ENCODE measurements around the gene RHEBL1. TPM values are rescaled to one million over a fixed set of nuclear protein-coding genes. Genes with fewer than 3 reads are reported as not detected.
A peak's percentile ranks its signal among the peaks of the same experiment; 100 is the strongest.
"Not testable (repeated sequence)": the region's sequence is repeated elsewhere in the genome, so short reads cannot be mapped to it uniquely, and the experiment has no call there.

The RHEBL1 gene
- total RNA-seq, 1 donor from 2014 or later, result 0.48 TPM

- ATAC-seq (ENCODE audit: poor library complexity), result no peak
- intact Hi-C loops (cut with DNase I), result no loop called here
Observed at GRCh38 chr12:49091836-49092085, 22.0 kb upstream of the RHEBL1 start.

GRCh38 chr12:49091056-49091835 lies 21.5 kb upstream of the RHEBL1 start:
- no peak for ATAC-seq (ENCODE audit: poor library complexity)
- DNase-seq, result no peak
- intact Hi-C loops (cut with DNase I), result no loop called here

More at GRCh38 chr12:49091836-49092085, 22.0 kb upstream of the RHEBL1 start:
- no peak for DNase-seq

DNA sequence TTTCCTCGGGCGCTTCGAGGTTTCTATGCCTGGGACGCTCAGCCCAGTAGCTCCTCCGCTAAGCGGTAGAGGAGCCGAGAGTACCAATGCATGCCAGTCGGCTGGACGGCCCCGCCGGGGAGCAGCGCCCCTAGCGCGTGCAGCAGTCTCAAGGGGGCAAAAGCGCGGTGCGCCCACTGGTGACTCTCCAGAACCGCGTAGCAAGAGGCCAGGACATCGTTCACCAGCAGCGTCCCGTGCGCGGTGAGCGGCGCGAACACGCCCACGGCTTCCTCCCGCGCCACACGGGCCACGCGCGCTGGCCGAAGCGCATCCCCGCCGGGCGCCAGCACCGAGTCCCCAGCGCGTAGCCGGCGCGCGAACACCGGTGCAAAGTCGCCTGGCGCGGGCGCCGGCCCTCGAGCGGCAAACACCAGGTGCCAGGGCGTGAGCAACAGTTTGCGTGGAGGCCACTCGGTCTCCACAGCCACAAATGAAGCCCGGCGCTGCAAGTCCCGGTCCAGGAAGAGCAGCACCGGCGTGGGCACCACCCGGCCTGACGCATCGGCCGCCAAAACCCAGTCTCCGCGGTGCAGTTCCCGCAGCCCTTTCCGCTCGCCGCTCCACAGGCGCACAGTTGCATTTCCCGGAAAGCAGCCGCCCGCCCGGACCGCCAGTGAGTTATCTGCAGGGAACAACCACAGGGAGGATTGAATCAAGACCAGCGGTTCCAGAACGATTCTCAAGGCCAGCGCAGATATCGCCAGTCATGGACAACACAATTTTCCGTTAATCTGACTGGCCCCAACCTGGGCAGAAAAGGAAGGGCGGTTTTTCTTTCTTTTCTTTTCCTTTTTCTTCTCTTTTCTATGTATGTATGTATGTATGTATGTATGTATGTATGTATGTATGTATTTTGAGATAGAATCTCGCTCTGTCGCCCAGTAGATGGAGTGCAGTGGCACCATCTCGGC lies 20.3 kb upstream of the RHEBL1 start:
- DNase-seq, result peak; percentile 62
- intact Hi-C loops (cut with DNase I), result loop anchor here (5.0 kb wide), 2 partner anchors 32 to 147 kb away; no protein-coding TSS in a partner anchor
- ATAC-seq (ENCODE audit: poor library complexity), result no peak

DNA sequence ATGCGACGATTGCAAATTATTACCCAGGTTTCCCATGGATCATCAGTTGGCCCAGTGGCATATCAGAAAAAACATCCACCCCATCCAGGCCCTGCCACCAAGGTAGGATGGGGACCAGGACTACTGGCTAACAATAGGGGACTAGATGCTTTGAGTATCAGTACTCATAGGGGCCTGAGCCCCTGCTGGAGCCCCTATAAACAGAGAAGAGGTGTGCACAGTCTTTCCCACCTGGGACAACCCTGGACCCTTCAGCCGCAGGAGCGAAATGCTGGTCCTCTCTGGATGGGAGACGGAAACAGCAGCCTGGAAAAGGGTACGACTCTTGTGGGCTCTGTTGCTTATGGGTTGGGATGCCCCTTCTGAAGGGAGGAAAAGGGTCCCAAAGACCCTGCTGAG lies 19.2 kb upstream of the RHEBL1 start:
- intact Hi-C loops (cut with DNase I), result loop anchor here (5.0 kb wide), 2 partner anchors 33 to 148 kb away; no protein-coding TSS in a partner anchor
- no peak for DNase-seq
- ATAC-seq (ENCODE audit: poor library complexity), result no peak

DNA sequence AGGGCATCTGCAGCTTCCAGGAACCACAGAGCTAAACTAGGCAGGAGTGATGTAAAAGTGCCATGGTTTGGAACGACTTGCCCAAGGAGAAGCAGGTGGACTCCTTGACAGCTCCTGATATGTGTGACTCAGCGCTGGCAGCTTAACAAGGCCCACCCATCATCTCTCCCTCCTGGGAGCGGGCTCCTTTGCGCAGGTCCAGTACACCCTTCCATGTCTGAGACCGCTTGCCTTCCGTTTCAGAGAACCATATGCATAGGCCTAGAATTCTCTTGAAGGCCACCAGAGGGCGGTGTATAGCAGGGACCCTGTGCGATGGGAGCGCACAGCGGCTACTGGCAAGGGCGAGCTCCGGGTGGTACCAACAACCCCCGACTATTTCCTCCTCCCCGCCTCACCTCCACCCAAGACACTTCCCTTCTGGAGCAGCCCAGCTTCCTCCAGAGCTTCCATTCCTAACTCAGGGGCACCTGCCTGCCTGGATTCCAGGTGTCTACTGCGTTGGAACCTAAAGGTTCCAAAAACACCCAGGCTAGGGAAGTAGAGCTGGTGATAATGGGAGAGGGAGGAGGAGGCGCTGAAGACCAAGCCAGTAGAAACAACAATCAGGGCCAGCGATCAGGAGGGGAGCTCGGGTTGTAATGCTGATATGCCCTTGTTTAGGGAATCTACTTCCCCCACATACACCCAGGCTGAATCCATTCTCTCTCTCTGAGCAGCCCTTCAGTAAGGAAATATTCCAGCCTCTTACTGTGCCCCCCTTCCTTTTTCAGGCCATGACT lies 18.6 kb upstream of the RHEBL1 start:
- ATAC-seq (ENCODE audit: poor library complexity) (peak; percentile 95), DNase-seq (peak; percentile 66)
- intact Hi-C loops (cut with DNase I), result loop anchor here (5.0 kb wide), 2 partner anchors 34 to 149 kb away; no protein-coding TSS in a partner anchor

DNA sequence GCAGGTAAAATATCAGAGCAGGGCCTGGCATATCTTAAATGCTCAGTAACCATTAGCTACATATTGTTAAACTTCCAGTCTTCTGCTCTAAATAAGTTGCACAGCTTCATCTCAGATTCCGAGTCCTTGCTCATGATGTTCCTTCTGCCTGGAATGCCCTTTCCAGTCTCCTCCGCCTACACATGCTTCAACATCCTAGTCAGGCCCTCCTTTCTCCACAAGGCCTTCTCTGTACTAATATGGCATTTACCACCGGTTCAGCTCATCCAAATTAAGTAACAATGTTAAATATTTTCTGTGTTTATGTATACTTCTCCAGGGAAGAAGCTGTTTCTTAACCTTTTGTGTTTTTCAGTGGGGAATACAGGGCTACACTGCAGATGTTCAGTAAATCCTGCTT lies 16.3 kb upstream of the RHEBL1 start:
- DNase-seq, result no peak
- ATAC-seq (ENCODE audit: poor library complexity), result no peak
- intact Hi-C loops (cut with DNase I), result loop anchor here (5.0 kb wide), 2 partner anchors 36 to 151 kb away; no protein-coding TSS in a partner anchor

DNA sequence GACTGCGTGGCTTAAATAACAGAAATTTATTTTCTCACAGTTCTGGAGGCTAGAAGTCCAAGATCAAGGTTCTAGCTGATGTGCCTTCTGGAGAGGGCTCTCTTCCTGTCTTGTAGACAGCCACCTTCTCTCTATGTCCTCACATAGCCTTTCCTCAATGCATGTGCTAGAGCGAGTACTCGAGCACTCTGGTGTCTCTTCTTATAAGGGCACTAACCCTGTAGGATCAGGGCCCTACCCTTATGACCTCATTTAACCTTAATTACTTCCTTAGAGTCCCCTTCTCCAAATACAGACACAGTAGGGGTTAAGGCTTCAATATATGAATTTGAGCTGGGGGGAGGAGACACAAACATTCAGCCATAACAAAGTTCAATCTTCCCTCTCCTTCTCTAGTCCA lies 14.7 kb upstream of the RHEBL1 start:
- ATAC-seq (ENCODE audit: poor library complexity), result no peak

DNA sequence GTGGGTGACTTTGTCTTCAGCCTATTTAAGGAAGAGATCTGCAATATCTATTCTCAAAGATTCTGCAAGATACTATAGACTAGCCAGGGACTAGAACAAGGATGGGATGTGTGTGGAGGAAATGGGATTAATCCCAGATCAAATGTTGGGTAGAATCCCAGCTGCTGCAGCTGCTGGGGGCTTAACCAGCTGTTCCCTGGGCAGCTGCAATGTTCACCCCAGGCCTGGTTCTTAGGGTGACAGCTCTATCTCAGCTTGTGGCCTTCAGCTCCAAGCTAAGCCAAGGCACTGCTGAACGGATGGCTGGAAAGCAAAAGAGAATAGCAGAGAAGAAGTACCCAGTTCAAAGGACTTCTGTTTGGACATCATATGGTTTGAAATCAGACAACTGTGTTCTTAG lies 10.0 kb upstream of the RHEBL1 start:
- ATAC-seq (ENCODE audit: poor library complexity) (no peak), DNase-seq (no peak)
- intact Hi-C loops (cut with DNase I), result no loop called here

More for the DNA sequence above, 14.7 kb upstream of the RHEBL1 start:
- no peak for DNase-seq
- intact Hi-C loops (cut with DNase I), result no loop called here

GRCh38 chr12:49070971-49071370 lies 1.2 kb upstream of the RHEBL1 start:
- intact Hi-C loops (cut with DNase I), result no loop called here
- DNase-seq (no peak), ATAC-seq (ENCODE audit: poor library complexity) (no peak)

DNA sequence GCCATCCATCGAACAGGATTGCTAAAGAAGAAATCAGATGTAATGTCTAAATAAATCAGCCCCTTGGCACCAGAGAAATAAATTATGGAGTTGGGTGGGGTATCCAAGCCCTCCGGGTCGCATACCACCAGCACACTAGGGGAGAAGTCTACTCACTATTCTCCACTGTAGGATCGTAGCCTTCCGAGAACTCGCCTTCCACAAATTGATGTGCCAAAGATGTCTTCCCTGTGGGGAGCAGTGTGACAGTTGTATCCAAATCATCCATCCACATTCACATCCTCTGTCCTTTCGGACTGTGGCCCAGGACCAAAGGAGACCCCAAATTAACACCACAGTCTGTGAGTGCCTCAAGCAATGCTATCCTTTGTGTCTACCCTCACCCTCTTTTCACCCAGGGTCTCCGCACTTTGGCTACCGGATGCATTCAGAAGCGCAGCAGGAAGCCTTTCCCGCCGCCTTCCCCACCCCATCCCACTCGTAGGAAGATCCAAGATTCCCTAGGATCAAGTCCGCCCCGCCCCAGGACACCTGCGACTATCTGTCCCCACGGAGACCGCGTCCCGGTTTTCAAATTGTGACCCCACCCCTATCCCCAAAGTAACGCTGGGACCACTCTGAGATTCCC lies 786 bp downstream of the RHEBL1 start:
- ATAC-seq (ENCODE audit: poor library complexity) (no peak), DNase-seq (no peak)
- intact Hi-C loops (cut with DNase I), result loop anchor here (5.0 kb wide), 1 partner anchor 43 kb away; the partner anchor contains the start of gene LMBR1L

DNA sequence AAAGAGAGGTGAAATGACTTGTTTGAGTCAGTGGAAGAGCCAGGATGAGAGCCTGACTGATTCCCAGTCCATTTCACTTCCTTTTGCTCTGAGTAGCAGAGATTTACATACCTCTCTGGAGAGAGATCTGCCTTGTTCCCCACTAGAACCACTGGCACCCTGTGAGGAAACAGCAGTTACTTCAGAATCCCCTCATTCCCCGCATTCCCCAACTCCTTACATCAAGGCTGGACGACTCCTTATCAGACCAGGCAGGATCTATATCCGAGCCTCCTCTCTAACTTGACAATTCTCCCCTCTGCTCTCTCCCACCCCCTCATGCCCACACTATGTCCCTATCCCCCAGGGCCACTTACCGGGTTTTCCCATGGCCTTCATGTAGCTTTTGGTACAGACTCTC lies 3.7 kb downstream of the RHEBL1 start:
- intact Hi-C loops (cut with DNase I), result loop anchor here (5.0 kb wide), 1 partner anchor 46 kb away; the partner anchor contains the start of gene LMBR1L

DNA sequence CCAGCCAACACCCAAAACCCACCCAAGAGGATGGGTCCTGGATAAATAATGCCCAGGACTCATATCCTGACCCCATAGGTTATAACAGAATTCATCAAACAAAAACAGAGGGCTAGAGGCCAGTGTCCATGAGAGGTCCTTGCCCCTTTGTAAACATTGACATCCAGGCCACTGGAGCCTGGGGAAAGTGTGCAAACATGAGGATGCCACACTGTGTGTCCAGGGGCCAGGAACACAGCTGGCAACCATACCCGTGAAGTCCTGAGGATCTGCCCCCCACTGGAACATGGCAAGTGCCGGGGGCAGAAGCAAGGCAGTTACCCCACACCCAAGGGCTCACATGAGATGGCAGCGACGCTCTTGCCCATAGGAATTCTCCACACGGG lies 5.0 kb downstream of the RHEBL1 start:
- intact Hi-C loops (cut with DNase I), result loop anchor here (5.0 kb wide), 1 partner anchor 48 kb away; the partner anchor contains the start of gene LMBR1L
- DNase-seq, result no peak
- no peak for ATAC-seq (ENCODE audit: poor library complexity)

More for the DNA sequence above, 3.7 kb downstream of the RHEBL1 start:
- no peak for DNase-seq
- no peak for ATAC-seq (ENCODE audit: poor library complexity)

- not testable (repeated sequence) for DNase-seq; ATAC-seq (ENCODE audit: poor library complexity)
Observed at GRCh38 chr12:49061916-49062315, 7.9 kb downstream of the RHEBL1 start.

DNA sequence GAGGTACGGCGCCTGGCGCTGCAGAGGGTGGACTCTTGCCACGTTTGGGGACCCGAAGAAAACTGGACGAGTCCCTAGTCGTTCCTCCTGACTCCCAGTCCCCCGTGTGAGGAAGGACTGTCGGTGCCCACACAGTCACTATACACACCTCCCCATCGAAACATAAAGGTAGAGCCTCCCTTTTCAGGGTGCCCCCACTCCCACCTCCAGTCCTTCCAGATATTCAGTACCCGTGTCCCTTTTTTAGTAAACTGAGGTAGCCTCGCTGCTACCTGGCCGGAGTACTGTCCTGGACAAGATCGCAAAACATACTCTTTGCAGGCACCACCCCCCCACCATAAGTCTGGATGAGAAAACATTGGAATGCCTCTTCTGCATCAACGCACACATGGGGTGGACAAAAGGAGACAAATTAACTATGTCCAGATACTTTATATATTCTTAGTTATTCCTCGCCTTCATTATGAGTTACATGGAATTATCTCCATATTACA lies 8.6 kb downstream of the RHEBL1 start:
- no peak for ATAC-seq (ENCODE audit: poor library complexity)
- DNase-seq, result no peak
- intact Hi-C loops (cut with DNase I), result no loop called here

More at GRCh38 chr12:49061916-49062315, 7.9 kb downstream of the RHEBL1 start:
- intact Hi-C loops (cut with DNase I), result not testable (repeated sequence)

DNA sequence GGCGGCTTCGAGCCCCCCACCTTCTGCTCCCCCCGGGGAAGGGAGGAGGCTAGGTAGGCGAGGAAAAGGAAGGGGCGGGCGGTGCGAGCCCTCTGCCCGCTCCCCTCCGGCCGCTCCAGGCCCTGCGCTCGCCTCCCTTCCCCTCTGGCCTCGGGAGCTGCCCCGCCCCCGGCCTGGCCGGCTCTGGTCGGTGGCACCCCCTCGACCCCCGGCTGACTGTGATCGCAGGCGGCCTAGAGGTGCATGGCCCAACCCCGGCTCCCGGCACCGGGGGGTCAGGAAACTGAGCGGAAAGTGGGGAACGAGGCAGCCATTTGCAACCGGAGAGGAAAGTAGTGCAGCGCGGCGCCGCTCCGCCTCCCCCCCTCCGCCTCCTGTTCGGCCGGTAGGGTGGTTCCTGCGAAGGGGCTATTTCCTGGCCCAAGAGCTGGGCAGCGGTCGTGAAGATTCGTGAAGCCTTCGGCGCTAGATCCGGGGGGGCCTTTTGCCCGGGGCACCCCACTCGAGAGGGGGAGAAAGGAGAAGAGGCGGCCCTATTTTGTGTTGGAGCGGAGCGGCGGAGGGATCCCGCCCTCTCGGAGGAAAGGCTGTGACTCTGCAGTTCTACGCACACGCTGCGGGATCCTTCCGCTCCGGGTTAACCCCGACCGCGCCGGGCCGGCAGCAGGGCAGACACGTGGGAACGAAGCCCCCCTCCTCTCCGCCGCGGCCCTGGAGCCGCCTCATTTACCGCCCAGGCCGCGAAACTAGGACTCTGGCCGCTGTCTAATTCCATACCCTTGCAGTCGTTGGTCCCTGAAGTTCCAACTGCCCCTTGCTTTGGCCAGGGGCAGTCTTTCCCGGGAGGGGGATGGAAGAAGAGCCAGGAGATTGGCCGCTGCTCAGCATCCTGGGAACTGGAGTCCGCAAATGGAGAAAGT lies 9.3 kb downstream of the RHEBL1 start, which contains the start of gene KMT2D:
TSS of gene KMT2D (minus strand) at position 558 of the 920 bp plus-strand sequence. CDS start 5,470 bp downstream, outside the sequence.
- peak; percentile 95 for DNase-seq
- peak; percentile 90 for ATAC-seq (ENCODE audit: poor library complexity)

DNA sequence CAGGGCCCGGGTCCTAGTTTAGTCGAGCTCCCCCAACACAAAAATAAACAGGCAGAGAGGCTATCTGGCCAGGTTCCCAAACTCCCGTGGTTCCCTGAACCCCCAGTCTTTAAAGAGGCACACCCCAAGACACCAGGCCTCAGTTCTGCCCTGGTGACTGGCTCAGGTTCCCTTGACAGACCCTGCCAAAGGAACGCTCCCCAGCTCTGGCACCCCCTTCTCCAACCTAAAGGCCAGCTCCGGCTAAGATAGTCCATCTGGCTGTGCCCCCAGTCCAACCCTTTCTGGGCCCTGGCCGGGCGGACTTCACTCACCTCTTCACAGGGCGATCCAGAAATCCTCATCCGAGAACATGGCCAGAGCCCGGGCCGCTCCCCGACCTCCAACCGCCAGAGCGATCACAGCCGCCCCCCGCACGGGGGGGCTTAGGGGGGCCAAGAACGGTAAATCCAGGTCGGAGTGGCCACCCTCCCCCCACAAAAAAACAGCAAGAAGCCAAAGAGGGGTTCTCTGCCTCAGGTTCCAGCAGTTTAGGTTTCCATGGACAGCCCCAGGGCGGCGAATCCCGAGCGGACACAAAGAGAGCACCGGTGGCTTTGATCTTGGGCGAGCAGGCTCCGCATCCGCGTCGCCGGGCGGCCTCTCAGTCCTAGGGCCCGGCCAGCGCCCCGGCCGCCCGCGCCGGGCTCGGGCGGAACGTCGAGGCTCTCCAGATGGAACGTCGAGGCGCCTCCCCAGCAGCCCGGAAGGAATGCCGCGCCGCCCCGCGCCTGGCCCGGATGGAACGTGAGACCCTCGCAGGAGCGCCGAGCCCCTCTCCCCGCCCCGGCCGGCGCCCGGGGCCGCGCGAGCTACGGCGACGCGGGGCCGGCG lies 10.2 kb downstream of the RHEBL1 start:
- ATAC-seq (ENCODE audit: poor library complexity) (peak; percentile 6), DNase-seq (no peak)
- intact Hi-C loops (cut with DNase I), result no loop called here

More for the DNA sequence above, 9.3 kb downstream of the RHEBL1 start, which contains the start of gene KMT2D:
- intact Hi-C loops (cut with DNase I), result no loop called here
